HPDE6-E6E7 (cell line): ENCODE measurements around the gene PRAC2.

ENCODE experiments used
- DNase-seq: peaks from one replicate; pipeline ENCODE4 v3.0.0; 2011; ENCODE audit warnings: missing footprints; ENCODE audit errors: extremely low spot score

The PRAC2 gene

DNA sequence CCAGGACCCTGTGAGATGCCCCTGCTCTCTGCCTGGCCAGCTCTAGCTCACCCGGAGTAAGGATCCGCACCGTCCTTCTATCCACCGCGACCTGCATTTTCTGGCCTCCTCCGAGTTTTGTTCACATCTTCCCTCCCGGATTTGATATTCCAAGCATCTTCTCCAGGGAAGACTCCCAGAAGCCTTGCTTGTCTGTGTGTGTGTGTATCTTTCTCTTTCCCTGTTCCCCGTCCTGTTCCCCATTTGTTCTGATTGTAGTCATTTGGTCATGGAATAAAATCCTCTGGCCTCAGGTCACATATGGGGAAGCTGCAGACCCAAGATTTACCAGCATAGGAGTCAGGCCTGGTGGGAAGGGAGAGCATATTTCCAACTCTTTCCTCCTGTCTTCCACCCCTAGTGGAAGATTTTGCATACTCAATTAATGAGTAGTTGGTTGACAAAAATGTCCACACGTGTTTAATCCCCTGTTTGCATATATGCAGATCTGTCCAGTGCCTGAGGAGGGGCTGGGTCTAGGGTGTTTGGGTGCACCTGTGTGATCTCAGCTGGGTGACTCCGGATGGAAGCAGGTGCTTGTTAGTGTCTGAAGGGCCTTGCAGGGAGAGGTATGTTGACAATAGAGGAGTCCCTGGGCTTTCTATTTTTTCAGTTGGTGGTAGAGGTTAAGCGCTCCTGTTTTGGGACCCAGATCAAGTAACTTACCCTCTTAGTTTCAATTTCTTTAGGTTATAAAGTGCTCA is 2.5 kb upstream of the PRAC2 start:
- DNase-seq, result no peak

DNA sequence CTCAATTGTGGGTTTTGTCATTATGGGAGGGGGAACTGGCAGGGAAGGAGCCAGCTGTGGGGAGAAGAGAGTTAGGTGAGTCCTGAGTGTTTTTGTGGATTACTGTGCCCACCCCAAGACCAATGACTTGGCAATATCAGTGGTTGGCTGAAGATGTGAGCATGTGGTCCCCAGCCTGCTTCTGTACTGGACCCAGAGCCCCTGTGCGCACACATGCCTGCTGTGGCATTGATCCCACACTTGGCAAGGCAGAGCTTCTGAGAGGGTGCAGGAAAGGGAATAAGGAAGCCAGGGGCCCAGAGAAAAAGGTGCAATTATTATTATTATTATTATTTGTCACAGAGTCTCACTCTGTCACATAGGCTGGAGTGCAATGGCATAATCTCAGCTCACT is 2.0 kb upstream of the PRAC2 start:
- no peak for DNase-seq

DNA sequence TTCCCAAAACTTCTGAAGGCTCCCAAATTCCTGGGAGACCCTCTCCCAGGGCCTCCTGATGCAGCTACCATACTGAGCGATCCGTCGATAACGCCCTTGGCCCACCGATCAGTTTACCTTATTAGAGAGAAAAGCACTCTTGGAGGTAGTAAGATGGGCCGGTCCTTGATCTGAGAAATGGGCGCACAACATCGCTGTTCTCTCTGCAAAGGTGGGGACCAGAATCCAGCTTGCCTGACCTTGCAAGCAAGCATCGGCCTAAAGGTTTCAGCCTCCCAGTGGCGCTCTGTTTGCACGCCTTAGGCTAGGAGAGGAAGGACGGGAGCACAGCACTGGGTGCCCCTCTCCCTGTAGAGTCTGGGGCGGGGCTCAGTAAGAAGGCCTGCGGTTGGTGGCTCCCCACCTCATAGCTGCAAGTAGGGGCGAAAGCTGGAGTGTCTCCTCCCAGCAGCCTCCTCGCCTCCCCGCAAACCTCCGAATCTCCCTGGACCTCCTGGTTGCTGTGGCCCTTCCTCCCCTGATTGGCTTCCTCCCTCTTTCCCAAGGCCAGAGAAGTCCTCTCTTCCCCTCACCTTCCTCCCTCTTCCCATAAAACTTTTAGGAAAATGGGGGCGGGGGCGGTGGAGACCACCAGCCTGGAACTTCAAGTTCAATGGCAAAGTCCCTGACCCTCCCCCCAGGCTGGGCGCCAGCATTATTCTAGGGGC is 631 bp upstream of the PRAC2 start, which contains the start of gene PRAC1:
PRAC1 (minus strand) TSS at position 318 of the 707 bp plus-strand sequence; CDS start at position 192, 126 bp downstream.
- no peak for DNase-seq

DNA sequence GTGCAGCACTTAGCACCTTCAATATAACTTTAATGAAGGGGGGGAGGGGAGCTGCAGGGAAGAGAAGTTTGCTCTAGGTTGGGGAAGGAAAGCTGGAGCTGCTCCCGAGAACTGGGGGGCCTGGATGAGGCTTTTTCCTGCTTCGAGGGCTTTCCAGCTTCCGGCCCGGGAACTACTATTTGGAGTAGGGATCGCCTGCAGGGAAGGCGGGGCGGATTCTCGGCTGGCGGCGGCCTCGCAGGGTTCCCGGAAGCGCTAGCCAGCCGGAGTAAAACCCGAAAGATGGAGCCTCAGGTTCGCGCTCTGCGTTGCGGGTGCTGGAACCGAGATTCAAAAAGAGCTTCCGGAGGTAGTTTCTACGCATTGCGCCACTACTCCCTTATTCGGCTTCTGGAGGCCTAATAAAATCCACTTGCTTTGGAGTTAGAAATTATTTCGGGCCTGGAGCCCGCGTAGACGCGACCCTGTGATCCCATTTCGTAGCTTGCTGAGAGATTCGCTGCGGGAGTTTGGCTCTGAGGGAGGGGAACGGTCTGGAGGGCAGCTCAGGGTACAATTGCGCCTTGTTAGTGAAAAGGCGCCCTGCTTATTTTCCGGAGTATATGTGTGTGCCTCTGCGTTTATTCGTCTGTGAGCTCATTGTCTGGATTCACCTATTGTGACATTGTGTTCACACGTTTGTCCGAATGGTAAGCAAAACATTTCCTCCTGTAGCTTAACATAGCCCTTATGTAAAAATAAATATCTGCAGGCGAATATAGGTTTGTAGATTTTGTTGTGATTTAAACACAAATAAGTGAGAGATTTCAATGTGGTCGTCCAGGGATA is 652 bp downstream of the PRAC2 start:
- DNase-seq, result no peak

DNA sequence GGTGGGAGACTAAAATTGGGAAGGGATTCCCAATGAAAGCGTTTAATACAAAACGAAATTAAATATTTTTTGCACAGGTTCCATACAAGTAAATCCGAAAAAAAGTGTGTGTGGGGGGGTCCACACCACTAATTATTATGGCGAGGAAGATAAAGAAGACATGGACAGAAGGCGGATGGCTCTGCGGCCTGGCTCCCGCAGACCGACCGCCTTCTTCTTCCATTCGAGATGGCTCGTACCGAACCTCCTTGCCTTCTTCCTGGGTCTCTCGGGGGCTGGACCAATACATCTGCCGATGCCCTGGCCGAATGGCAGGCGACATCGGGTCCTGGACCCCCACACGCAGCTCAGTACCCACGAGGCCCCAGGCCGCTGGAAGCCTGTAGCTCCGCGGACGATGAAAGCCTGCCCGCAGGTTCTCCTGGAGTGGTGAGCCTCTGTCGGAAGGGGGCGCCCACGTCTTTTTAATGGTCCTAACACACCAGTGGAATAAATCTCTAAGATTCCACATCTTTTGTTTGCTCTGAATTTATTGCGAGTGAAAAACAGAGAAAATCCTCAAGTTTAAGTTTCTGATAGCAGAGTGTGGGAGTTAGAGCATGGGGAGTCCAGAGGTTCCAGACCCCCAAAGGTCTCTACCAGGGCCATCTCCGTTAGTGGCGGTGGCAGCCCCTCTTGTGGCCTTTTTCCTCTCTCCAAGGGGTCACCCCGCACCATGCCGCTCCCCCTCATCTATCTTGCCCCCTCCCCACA is 1.4 kb downstream of the PRAC2 start:
- DNase-seq, result peak; percentile 39

DNA sequence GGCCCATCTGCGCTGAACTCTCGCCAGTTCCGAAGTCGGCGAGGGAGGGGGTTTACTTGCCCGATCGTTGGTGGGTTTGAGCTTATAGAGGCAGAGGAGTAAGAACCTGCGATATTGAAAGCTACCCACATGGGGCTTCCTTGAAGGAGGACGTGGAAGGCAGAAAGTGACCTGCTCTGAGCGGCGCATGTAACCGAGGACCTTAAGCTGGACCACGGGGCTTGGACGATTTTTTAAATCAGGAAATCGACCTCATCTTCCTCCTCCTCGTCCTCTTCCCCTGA is 2.0 kb downstream of the PRAC2 start:
- DNase-seq, result no peak

DNA sequence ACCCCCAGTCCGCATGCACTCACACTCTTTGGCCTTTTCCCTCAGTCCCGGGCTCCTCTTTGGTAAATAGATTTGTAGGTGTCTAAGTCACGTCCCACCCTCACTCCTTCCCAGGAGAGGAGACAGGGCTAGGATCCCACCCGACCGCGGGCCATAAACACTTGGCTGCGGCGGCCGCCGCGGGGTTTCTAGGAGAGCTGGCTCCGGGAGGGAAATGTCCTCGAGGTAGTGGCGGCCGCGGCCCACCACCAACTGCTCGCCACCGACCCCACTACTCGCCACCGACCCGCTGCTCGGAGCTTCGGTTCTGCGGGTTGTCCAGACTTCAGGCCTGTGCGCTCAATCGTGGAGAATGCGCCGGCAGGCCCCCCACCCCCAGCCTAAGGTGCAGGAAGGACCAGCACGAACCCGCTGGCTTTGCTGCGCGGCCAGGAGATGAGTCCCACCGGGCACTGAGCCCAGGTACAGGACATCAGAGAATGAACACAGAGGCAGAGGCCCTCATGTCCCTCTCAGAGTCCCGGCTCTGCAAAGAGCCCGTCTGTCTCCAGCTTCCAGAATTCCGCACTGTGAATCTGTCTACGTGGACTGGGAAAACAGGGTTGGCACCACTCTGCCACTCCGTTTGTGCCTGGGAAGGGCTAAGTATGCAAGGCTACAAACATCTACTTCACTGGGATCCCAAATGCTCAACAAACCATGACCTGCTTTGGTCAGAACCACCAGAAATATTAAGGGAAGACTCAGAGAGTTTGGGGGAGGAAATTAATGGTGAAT is 2.5 kb downstream of the PRAC2 start:
- no peak for DNase-seq

DNA sequence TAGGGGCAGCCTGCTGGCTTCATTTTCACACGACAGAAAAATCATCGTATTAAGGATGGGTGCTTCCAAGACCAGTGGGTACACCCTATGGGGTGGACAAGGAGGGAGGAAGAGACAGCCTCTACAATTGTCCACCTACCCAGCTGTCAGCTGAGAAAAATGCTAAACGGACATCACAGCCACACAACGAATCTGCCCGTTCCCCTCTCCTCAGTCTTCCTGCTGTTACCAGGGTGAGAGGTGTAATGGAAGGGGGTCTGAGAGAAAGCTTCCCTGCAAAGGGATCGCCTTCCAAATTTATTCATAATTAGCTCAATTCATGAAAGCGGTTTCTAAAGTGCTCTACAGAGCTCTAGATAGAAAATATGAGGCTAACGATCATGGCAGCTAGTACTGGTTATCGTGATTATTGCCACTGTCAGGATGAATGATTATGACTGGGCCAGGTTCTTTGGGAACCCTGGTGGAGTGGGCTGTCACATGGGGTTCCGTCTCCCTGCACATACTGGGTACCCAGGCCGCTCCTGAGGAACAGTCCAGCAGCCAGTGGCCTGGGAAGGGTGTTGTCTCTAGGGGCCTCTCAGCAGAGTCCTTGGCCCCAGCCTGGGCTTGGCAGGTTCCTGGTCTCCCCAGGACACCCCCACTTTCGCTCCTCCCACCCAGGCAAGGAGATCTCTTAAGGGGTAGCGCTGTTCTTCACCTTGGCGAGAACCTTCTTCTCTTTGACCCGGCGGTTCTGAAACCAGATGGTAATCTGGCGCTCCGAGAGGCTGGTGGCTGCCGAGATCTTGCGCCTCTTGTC is 3.3 kb downstream of the PRAC2 start:
- DNase-seq, result no peak

DNA sequence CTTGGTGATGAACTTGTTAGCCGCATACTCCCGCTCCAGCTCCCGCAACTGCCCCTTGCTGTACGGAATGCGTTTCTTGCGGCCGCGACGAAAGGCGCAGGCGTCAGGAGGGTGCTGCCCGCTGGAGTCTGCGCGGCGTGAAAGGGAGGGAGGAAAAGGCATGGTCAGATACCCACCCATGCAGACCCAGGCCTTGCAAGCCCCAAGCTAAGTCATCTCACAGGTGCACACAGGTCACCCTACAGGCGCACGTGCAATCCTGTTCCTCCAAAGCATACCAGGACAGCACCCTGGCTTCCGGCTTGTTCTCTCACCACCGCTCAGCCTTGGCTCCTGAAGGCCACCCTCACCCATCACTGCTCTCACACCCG is 3.9 kb downstream of the PRAC2 start:
- no peak for DNase-seq

DNA sequence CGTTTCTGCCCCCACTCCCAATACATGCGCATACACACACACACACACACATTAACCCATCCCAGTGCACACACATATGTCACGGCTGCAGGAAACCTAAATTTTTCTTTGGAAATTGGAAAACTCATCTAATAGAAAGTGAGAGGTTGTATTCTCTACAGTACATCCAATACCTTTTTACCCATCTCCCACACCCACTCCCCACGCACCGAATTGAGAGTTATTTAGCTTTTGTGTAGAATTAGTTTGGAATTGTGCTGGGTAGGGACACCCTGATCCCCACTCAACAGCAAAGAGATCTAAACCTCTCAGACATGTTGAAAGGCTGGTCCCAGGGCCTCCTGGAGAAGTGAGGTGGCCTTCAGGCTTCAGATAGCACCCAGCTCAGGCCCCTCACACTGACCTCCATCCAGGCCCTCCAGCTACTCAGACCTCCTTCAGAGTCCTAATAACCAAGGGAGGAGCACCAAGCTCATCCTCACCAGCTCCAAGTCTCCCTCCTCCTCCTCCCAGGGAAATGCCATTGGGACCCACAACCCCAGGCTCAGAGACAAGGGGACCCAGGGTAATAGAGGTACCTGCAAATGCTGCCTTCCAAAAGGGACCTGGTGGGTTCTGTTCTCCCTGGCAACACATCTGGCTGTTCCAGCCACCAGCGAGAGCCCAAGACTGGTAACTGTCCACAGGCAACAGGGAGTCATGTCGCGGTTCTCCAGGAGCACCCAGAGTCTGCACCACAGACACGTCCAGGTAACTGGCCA is 4.6 kb downstream of the PRAC2 start:
- DNase-seq, result no peak

DNA sequence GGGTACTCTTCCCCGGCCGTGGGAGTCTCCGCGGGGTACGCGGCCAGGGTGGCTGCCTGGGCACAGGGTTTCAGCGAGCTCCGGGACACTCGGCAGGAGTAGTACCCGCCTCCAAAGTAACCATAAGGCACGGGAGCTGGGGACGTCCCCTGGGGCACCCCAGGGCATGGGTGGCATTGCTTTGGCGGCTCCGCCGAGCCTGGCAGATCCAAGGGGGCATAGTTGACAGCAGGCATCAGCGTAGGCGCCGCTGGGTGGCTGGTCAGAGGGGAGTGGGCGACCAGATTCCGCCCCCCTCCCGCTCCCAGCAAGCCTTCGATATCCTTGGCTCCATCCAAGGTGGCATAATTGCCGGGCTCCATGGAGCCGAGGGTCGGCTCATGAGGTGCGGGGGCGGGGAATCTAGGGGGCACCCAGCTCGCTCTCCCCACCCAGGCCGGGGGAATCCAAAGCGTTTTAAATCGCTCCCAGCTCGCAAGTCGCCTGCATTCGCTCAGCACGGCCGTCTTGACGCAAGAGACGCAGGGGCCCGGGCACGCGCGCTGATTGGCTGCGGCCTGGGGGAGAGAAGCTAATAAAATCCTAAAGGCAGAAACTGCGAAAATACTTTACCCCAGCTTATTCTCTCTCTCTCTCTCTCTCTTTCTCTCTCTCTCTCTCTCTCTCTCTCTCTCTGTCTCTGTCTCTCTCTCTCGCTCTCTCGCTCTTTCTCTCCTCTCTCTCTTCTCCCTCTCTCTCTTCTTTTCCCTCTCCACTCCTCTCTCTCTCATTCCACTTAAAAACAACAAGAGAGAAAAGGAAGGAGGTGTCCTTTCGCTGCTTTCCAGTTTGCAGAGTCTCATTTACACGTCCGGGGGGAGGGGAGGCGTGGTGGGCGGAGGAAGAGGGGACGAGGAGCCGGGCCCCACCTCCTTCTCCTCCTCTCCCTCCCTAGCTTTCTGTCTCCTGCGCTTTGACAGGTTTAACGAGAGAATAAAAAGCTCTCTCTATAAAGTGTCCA is 5.5 kb downstream of the PRAC2 start, which contains the start of gene HOXB13:
HOXB13 (minus strand) TSS at position 519 of the 1,000 bp plus-strand sequence; CDS start at position 362, 157 bp downstream.
- no peak for DNase-seq

DNA sequence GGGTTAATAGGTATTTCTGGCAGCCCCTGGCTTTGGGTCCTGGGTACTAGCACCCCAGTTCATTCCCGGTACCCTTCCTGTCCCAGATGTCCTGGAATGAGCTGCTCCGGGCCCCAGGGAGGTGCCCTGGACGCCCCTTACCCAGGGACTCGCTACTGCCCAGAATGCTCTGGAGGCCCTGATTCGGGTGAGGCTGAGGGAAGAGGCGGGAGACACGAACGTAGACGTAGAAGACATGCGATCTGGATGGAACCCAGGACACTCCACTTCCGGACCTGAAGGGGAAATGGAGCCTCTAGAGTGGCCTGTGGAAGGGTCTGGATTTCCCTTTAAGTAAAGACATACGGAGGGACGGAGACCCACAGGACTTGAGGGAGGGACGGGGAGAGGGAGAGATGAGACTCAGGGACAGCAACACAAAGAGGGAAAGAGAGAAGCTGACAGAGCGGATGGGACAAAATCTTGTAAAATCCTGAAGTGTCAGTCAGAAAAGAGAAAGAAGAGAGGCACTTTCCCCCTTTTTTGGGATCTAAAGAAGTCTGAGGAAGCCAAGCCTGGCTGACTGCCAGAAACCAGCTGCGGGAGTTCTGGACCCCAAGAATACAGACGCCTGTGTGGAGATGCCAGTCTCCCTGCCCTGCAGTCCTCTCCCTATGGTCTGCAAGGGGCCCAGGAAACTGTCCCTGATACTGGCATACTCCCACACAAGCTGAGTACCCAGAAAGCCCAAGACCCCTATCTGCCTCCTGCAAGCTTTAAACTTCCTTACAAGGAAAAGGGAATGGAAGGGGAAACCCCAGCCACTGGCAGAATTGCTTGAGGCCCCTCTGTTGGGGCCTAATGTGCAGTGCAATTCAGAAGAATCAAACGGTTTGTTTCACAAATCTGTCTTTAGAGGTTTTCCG is 6.6 kb downstream of the PRAC2 start:
- no peak for DNase-seq

DNA sequence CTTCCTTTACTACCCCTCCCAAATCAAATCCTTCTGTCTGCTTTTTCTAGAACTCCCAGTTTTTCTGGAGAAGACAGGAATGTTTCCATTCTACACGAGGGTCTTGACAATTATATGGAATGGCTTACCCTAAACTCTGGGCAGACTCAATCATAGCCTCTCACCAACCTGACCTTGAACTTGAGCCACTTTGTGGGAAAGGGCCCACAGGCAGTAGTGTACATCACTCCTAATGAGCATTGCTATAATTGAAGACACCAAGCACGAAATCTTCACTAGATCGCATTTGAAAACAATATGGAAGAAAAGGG is 7.2 kb downstream of the PRAC2 start:
- DNase-seq, result no peak

DNA sequence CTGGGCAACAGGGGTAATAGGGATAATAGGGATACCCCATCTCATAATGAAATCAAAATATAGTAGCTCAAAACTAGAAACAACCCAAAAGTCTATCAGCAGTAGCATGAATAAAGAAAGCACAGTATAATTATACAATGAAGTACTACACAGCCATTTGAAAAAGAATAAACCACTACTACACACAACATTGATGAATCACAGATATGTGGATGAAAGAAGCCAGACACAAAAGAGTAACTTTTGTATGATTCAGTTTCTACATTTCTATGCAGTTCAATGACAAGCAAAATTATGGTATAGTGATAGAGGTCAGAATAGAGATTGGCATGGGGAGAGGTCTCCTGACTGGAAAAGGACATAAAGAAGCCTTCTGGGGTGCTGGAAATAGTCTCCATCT is 8.4 kb downstream of the PRAC2 start:
- no peak for DNase-seq

DNA sequence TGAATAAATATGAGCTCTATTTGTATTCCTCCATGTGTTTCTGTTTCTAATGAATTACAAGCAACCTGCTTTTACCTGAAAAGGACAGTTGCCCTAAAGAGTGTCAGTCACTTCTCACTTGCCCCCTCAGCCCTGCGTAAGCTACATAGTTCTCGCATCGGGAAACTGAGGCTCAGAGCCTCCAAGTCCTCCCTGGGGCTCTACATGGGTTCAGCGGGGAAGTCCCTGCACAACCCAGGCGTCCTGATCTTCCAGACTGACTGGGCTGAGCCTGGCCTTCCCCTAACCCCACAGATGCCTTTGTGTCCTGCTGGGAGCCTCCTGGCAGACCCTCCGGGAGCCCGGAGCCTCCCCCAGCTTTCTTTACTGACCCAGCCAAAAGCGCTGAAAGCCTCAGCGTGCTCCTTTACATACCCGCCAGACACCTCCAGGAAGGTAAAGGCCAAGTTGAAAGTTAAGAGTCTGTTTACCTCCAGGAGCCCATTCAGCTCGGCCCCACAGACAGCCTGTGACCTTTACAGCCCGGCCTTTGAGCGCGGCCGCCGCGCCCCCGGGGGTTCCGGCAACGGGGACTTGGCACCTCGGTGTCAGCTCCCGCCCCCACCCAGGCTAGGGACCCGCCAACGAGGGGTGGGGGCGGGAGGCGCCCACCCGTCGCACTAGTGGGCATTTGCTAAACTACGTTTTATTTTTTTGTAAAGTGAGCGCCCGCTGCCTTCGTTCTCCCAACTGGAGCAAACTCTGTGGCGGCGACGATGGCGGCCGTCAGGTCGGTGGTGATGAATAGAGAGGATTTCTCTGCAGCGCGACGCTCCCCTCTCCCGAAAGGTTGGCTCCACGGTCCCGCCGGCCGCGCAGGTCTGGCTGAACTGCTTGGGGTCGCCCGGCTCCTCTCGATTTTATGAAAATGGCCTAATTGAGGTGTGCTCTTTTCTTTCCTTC is 10.0 kb downstream of the PRAC2 start:
- no peak for DNase-seq

DNA sequence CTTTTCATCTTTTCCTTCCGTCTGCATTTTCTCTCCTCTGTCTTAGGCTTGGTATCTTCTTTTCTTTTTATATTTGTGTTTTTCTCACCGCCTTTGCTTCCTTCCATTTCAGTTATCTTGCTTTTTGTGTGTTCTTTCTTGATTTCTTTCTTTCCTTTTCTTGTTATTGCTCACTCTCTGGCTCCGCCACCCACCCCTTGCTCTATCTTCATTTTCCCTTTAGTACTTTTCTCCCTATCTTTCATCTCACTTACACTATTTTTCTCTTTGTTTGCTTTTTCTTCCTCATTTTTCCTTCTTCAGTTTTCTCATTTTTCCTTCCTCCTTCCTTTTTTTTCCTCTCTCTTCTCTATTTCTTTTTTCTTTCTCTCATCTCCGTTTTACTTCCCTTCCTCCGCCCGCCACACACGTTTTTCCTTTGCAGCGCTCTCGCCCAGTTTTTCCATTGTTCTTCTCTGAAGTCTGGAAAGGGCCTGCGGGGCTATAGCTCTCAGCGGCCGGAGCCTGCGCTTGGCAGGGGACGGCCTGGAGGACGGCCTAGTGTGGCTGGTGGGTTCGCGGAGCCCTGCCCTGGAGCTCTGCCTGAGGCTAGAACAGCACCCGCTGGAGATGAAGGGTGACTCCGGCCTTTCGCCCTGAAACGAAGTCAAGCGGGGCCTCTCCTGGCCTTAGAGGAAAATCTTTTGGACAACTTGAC is 10.8 kb downstream of the PRAC2 start:
- no peak for DNase-seq
